ENCODE data around the gene PCBP3.

The PCBP3 gene

GRCh38 chr21:45727390-45727789 lies 83.9 kb downstream of the PCBP3 start:
- no peak for FAIRE-seq

DNA sequence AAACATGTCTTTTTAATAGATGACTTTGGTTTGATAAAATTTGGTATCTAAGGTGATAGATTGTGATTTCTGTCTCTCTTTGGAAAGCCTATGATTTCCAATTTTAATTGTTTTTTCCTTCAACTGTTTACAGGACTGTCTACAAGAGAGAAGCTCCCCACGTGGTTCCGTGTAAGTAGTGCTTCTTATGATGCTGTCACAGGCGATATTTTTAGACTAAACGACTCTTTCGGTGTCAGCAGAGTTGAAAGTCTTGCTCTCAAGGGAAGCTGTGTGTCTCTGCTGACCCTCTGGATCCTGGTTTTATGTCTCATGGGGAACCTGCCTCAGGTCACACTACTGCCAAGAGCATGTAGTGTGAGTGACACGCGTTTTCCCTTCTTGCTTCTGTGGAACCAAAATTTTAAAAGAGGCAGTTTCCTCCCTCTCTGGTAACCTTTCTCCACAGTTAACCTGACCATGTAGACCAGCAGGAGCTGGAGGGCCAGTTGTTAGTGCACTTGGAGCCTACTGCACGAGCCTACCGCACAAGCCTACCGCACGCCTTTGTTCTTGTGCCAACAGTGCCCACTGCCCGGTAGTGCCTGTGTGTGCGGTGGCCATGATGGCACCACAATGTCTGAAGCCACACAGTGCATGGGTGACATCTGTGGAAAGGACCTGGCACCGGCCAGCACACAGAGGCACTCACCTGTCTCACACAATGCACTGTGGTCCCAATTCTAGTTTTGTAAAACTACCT lies 91.9 kb downstream of the PCBP3 start:
- no peak for FAIRE-seq

DNA sequence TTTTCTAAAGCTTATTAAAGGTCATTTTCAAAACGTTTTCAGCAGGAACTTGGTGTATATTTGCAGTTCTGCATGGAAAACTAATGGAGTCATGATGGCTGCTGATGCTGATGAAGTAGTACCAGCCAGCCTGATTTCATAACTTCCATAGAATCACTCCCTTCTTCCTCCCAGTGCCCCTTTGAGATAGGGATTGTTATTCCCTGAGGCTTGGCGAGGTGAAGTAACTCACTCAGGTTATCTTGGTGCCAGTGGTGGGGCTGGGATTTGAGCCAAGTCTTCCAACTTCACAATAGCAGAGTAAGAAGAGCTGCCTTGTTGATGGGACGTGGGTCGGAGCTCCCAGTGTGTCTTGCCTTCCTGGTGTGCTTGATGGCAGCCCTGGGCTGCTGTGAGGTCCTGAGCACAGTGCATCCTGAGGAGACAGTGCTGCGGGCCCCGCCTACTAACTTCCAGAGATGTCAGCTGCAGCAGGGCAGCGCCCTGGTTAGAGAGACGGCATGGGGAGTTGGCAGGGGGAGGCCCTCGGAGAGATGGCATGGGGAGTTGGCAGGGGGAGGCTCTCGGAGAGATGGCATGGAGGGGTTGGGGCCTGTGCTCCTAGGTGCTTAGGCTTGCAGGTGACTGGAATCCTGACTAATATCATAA lies 92.6 kb downstream of the PCBP3 start:
- FAIRE-seq, result no peak

DNA sequence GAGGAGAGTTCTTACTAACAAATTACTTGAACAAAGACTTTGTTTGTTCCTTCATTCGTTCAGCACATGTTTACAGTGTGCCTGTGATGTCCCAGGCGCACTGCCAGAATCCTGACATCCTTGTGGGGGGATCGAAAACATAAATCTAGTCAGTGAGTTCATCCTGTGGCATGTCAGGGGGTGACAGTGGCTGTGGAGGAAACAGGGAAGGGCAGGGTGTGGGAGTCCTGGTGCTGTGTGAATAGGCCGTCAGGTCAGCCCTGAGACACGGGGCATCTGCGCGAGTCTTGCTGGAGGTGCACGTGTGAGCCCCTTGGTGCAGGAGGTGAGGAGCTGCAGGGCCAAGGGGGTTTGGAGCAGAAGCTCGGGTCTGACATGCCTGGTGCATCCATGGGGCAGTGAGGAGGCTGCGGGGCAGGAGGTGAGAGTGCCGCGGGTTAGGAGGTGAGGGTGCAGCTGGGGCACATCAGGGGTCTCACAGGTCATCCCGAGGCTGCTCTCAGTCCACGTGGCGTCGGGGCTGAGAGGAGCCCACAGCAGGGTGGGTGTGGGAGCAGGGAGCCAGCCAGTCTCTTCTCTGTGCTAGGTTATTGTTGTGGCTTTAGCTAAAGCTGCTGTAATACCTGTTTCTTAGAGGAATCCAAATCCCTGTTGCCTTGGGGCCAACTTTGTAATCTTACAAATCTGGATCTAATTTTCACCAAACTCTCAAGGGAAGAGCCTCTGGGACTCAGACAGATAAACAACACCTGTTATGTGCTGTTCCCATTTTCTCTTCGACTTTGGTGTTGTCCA lies 93.4 kb downstream of the PCBP3 start:
- no peak for FAIRE-seq

GRCh38 chr21:45737485-45738166 lies 94.1 kb downstream of the PCBP3 start:
- no peak for FAIRE-seq

- FAIRE-seq, result no peak
Observed at GRCh38 chr21:45739218-45740087, 95.9 kb downstream of the PCBP3 start.

- FAIRE-seq, result no peak
Observed at GRCh38 chr21:45740088-45740440, 96.5 kb downstream of the PCBP3 start.

- no peak for FAIRE-seq
Observed at GRCh38 chr21:45740491-45741357, 97.2 kb downstream of the PCBP3 start.

DNA sequence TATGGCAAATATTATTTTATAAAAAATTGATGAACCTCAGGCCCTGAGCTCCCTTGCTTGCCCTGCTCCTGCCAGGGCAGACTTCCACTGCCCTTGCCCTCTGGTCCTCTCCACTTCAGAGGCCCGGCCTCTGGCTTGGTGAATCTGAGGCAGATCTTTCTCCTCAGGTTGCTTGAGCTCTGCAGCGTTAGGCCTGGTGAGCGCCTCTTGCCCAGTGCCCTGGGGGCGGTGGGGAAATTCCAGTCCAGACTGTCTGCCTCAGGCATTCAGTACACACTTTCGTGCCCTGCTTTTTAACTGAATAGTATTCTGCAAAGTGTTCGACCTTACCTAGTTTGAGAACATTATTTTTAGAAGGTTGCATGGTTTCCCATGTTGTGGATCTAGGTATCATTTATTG lies 98.2 kb downstream of the PCBP3 start:
- no peak for FAIRE-seq

DNA sequence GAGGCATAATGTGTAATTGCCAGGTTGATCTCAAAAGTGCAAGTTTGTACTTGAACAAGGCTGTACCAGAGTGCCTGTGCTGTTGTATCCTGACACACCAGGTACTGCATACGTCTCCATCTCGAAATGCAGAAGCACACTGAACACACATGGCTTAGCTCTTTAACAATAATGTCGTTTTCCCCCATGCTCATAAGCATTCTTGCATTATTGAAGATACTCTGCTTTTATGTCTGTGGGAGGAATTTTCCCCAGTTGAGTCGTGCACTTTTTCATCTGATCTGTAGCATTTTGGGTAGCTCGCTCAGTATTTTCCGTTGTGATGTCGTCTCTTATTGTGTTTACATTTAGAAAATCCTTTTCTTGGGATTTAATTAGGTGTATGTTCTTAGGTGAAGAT lies 98.7 kb downstream of the PCBP3 start:
- FAIRE-seq, result no peak

DNA sequence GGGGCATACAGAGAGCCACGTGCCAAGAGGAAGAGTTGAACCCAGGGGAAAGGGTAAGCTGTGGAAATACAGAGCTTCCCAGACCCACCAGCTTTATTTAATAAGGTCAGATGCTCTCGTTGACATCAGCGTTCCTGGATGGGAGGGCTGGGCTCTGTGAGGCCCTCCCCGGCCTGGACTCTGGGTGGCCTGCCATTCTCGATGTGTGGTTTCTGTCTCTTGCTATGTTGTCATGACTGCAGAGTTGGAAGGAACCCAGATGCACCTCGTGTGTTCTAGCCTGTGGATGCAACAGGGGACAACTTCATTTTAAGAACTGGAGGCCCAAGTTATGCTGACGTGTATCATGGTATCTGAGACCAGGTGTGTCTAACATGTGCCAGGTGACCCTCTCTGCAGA lies 101.7 kb downstream of the PCBP3 start:
- no peak for FAIRE-seq

DNA sequence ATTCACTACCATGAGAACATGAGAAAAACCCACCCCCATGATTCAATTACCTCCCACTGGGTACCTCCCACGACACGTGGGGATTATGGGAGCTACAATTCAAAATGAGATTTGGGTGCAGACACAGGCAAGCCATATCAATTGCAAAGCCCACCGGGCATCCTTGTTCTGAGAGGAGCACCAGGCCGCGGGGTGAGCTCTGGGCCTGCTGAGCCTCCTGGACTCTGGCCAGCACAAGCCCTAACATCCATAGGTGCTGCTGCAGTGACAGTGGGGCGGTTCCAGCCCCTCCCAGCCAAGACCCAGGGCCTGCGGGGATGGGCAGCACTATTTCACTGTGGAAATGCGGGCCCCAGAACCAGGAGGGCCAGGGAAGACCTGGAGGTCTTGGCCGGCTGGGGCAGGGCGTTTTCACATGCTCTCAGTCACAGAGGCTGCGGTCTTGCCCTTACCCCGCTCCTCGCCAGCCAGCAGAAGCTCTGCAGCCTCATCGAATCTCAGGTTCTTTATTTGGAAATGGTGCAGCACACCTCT lies 103.8 kb downstream of the PCBP3 start:
- FAIRE-seq, result no peak

GRCh38 chr21:45747802-45748445 lies 104.4 kb downstream of the PCBP3 start:
- FAIRE-seq, result no peak

- FAIRE-seq, result no peak
Observed at GRCh38 chr21:45748593-45748992, 105.1 kb downstream of the PCBP3 start.

GRCh38 chr21:45749974-45750373 lies 106.4 kb downstream of the PCBP3 start:
- no peak for FAIRE-seq

DNA sequence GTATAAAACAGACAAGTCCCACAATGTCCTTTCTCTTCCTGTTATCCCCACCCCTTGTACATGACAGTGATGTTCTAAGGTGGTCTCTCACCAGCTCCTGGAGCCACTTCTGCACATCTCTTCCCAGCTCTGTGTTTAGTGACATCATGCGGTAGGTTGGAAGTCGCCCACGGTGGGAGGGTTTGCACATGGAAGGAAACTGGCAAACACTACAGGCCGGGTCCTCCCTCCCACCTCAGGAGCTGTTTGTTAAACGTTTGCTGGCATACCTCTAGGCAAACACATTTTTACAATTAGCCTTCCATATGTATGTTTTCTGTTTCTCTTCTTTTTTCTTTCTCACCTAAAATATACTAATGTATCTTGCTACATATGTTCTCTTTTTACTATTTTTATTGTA lies 107.4 kb downstream of the PCBP3 start:
- FAIRE-seq, result no peak

GRCh38 chr21:45753445-45753844 lies 109.9 kb downstream of the PCBP3 start:
- no peak for FAIRE-seq

GRCh38 chr21:45756029-45756428 lies 112.5 kb downstream of the PCBP3 start:
- no peak for FAIRE-seq

DNA sequence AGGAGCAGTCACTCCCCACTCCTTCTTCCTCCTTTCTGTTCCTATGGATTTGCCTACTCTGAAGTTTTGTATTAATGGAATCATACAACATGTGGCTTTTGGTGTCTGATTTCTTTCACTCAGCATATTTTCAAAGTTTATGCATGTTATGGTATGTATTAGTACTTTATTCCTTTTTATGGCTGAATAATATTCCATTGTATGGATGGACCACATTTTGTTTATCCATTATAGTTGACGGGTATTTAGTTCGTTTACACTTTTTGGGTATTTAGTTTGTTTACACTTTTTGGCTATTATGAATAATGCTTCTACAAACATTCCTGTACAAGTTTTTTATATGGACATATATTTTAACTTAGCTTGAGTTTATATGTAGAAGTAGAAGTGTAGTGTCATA lies 113.1 kb downstream of the PCBP3 start:
- FAIRE-seq, result no peak

DNA sequence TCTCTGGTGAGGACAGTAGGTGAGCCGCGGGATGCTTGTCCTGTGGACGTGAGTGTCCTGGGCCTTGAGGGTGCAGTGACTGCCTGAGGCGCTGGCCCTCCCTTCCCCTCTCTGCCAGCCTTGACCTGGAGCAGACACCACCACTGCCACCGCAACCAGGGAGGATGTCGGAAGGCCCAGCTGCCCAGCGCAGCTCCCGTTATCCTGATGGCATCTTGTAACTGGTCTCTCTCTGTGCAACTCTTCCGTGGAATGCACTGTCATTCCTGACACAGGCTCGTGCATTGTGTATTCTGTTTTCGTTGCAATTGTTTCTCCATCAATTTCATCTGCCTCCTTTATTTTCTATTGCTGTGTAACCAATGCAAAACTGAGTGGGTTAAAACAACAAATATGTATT lies 118.2 kb downstream of the PCBP3 start:
- no peak for FAIRE-seq

DNA sequence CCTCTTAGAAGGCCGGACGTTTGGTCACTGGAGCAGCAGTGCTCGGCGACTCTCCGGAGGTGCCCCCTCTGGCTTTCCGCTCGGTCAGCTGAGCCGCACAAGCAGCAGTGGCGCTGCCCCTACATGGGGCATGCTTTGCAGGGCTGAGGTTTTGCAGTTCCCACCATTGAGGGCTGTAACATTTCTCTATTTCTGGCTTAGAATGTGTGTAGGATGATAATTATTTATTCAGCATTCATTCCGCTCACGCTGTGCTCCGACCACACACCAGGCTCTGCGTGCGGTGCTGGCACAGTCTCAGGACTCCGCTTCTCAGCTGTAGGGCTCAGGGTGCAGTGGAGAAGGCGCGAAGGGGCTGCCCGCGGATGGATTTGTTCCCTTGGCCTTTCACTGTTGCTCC lies 119.5 kb downstream of the PCBP3 start:
- FAIRE-seq, result no peak

Data from islet of Langerhans (tissue), 1 donor.